ENCODE results near the gene SMPD1.

SMPD1 gene

GRCh38 chr11:6415797-6416196 is 25.5 kb downstream of the SMPD1 start:
- no peak overlapping the region for H3K4me3 ChIP-seq (ENCODE audit: low read length)
- no peak for TF ChIP-seq ZNF274 (IDR thresholded peaks at IDR 0.05; ENCODE audit: low read depth, low read length)

DNA sequence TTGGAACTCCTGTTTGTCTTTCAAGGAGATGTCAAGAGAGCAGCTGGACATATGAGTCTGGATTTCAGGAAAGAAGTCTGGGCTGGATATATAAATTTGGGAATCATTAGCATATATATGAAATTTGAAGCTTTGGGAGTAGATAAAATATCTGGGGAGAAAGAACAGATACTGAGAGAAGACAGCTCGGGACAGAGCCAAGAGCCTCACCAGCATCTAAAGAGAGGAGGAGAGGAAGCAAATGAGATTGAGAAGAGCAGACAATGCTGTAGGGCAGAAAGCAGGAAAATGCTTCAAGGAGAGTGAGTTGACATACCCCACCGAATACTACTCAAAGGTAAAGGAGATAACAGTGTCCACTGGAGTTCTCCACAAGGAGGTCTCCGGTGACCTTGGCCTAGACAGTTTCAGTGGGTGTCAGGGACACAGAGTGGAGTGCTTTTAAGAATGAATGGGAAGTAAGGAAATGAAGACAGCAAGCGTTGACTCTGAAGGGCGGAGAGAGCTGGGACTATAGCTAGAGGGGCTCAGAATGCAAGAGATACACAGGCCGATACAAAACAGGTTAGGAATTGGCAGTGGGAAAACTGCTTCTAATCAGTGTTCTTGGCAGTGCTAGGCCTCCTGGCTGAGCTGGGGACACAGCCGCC is 27.8 kb downstream of the SMPD1 start:
- no peak overlapping the region for H3K4me3 ChIP-seq (ENCODE audit: low read length)
- TF ChIP-seq ZNF274 (IDR thresholded peaks at IDR 0.05; ENCODE audit: low read depth, low read length), result no peak

- no peak for TF ChIP-seq ZNF274 (IDR thresholded peaks at IDR 0.05; ENCODE audit: low read depth, low read length)
- peak overlapping the region; percentile 88 for H3K4me3 ChIP-seq (ENCODE audit: low read length)
These were observed 28.3 kb downstream of the SMPD1 start for GRCh38 chr11:6418557-6419008.

DNA sequence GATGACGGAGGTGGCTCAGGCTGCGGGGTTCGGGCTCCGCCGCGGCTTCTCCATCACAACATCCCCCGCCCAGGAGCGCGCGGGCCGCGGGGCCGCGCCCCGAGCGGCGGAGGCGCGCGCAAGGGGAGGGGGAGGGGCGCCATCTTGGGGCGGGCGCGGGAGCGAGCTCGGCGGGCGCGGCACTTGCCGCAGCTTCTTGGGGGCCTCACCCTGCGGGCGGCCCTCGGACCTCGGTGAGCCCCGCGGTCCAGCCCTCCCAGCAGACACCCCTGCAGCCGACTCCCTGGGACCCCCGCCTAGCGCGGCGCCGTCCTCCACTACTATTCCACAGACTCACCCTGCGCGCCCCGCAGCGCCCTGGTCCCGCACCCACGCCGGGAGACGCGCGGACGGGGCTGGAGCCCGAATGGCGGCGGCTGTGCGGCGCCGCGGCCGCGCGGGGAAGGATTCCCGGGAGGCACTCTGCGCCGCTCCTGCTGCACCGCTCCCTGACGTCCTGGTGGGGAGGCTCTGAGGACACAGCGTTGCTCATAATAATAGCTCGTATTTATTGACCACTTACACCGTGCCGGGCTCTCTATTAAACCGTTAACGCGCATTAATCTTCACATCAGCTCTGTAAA is 28.8 kb downstream of the SMPD1 start, which contains the start of gene APBB1:
APBB1 (minus strand) TSS at position 86 of the 623 bp plus-strand sequence. CDS start 7,747 bp downstream, outside the sequence.
- peak within 1 kb of the TSS; percentile 88 for H3K4me3 ChIP-seq (ENCODE audit: low read length)
- TF ChIP-seq ZNF274 (IDR thresholded peaks at IDR 0.05; ENCODE audit: low read depth, low read length), result no peak

- H3K4me3 ChIP-seq (ENCODE audit: low read length), result no peak overlapping the region
- TF ChIP-seq ZNF274 (IDR thresholded peaks at IDR 0.05; ENCODE audit: low read depth, low read length), result no peak
These were observed 30.4 kb downstream of the SMPD1 start for GRCh38 chr11:6420677-6421076.

- no peak for TF ChIP-seq ZNF274 (IDR thresholded peaks at IDR 0.05; ENCODE audit: low read depth, low read length)
- no peak overlapping the region for H3K4me3 ChIP-seq (ENCODE audit: low read length)
These were observed 37.2 kb downstream of the SMPD1 start for GRCh38 chr11:6427516-6427915.

GRCh38 chr11:6431861-6432260 is 41.6 kb downstream of the SMPD1 start:
- no peak for TF ChIP-seq ZNF274 (IDR thresholded peaks at IDR 0.05; ENCODE audit: low read depth, low read length)
- no peak overlapping the region for H3K4me3 ChIP-seq (ENCODE audit: low read length)

DNA sequence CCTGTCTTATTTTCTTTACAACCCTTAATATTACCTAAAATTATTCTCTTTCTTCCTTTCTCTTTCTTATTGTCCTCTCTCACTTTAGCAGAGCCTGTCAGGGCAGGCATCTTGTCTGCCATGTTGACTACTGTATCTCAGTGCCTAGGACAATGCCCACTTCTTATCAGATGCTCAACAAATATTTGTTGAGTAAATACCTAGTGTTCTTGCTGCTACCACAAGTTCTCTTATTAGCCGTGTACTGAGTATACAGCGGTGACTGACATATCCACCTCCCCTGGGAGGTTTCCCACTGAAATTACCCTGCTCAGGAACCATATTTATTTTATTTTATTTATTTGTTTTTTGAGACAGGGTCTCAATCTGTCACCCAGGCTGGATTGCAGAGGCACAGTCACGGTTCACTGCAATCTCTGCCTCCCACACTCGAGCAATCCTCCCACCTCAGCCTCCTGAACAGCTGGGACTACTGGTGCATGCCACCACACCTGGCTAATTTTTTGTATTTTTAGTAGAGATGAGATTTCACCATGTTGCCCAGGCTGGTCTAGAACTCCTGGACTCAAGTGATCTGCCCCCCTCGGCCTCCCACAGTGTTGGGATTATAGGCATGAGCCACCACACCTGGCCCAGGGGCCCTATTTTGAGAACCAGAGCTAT is 43.9 kb downstream of the SMPD1 start:
- no peak overlapping the region for H3K4me3 ChIP-seq (ENCODE audit: low read length)
- no peak for TF ChIP-seq ZNF274 (IDR thresholded peaks at IDR 0.05; ENCODE audit: low read depth, low read length)

DNA sequence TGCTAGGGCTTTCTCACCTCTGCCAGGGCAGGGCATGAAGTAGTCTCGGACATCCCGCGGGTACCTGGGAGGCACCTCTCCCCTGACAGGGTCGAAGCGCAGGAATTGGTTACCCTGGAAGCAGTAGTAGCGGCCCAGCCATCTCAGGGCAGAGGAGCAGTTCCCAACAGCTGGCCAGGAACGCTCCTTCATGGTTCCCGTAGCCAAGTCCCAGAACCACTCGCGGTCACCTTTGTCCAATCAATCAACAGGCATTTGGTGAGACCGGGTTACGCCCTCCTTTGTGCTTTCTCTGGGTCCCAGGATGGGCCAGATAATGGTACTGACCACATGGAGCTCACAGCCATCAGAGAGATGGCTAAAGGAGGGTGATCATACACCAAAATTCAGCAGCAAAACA is 47.1 kb downstream of the SMPD1 start:
- no peak for TF ChIP-seq ZNF274 (IDR thresholded peaks at IDR 0.05; ENCODE audit: low read depth, low read length)
- no peak overlapping the region for H3K4me3 ChIP-seq (ENCODE audit: low read length)

DNA sequence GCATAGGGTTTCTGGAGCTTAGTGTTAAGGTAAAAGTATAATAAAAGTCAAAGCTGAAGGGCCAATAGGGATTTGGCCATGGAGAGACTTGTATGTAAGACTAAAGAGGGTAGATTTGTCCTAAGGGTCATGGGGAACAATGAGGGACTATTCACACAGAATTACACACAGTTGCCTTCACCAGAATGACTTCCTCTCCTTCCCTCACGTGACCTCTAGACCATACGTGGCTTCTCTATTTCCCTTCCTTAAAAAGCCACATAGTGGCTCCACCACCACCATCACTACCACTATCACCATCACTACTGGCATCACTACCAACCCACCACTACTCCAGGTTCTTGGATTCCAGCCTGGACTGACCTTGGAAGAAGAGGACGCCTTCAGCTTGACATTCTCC is 47.7 kb downstream of the SMPD1 start:
- H3K4me3 ChIP-seq (ENCODE audit: low read length), result no peak overlapping the region
- TF ChIP-seq ZNF274 (IDR thresholded peaks at IDR 0.05; ENCODE audit: low read depth, low read length), result no peak

DNA sequence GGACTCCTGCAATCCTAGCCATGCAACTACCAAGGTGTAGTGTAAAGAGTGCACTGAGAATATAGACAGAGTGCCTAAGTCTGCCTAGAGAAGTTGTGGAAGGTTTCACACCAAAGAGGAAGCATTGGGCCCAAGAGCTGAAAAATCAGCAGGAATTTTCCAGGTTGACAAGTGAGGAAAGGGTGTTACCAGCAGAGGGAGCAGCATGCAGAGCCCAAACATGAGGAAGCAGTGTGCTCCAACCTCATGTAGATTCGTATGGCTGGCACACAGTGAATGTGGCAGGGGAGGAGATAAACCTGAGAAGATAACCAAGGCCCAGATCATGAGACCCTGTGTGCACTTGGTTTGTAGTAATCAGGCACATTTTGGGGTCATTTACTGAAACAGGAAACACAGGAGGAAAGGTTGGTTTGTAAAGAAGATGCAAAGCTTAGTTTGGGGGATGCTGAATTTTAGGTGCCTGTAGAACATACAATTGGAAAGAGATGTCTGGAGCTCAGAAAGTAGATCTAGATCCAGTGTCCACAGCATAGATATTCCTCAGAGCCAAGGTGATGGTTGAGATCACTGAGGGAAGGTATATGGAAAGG is 48.8 kb downstream of the SMPD1 start:
- TF ChIP-seq ZNF274 (IDR thresholded peaks at IDR 0.05; ENCODE audit: low read depth, low read length), result no peak
- no peak overlapping the region for H3K4me3 ChIP-seq (ENCODE audit: low read length)

DNA sequence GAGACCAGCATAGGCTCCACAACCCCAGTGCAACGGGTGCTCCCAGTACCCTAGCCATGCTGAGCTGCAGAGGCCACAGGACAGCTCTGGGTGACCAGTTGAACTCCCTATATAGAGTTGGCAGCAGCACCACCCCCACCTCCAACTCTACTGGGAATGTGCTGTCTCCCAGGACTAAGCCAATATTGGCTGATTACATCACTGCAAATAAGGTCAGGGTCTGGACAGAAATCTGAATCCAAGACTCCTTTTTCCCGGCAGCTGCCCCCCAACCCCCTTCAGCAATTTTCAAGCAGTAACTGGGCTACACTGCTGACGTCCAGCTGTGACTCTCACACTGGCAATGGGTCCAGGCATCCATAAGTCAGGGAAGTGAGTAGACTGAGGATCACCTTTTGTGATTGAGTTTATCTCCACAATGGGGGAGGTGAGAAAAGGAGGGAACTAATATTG is 50.7 kb downstream of the SMPD1 start, which contains the start of gene HPX:
HPX (minus strand) TSS at position 82 of the 453 bp plus-strand sequence; CDS start at position 58, 24 bp downstream.
- TF ChIP-seq ZNF274 (IDR thresholded peaks at IDR 0.05; ENCODE audit: low read depth, low read length), result no peak
- no peak within 1 kb of the TSS for H3K4me3 ChIP-seq (ENCODE audit: low read length)

DNA sequence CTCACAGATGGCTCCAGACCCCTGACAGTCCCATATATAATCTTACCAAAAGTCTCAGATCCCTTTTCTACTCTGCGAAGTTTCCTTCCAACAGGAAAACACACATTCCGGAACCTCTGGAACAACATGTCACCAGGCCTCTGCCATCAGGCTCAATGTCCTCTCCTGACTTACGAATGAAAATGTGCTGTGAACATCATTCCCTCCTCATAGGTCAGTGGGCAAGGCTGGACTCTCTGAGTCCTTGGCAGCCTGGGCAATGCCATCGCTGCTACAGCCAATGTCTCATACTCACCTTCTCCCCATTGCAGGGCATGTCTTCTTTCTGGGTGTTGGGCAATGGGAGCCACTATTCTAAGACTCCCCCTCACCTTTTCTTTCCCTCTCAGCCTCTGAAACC is 52.2 kb downstream of the SMPD1 start:
- TF ChIP-seq ZNF274 (IDR thresholded peaks at IDR 0.05; ENCODE audit: low read depth, low read length), result no peak
- no peak overlapping the region for H3K4me3 ChIP-seq (ENCODE audit: low read length)

DNA sequence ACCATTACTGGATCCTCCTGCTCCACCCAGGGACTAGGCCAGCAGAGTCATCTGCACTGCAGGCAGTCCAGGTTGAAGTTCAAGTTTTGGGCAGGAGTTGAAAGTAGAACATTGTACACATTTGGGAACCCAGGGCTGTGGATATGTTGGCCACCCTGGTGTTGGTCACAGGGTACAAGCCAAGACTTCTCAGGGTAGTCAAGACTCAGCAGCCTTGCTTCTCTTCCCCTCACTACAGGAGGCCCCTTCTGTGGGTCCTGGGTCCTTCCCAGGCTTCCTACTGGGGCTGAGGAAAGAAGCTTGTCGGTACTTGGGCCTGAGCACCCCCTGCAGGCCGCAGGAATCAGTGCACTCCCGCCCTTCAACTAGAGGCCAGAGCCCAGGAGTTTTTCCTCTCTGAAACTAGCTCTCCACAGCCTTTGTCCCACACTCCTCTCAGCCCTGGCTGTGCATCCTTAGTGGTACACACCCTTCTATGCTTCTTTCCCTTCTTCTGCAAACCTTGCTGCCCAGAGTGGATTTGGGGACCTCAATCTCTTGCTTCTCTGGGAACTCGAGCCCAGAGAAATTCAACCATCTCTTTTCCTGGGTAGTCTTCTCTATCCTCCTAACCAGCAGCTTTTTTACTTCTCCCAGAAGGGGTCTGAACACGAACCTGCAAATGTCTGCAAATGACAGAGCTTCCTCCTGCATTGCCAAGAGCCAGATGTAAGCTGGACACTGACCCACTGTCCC is 53.2 kb downstream of the SMPD1 start:
- H3K4me3 ChIP-seq (ENCODE audit: low read length), result no peak overlapping the region
- TF ChIP-seq ZNF274 (IDR thresholded peaks at IDR 0.05; ENCODE audit: low read depth, low read length), result no peak
